GM18505 (cell line): ENCODE data around the gene ARHGAP10.

Experiments
- ATAC-seq: cut with Tn5 transposase; IDR thresholded peaks from one replicate; pipeline ENCODE4 v1.9.1; 2021; ENCODE audit not compliant: unreplicated experiment
- POLR2A ChIP-seq: IDR thresholded peaks from 4 replicates; pipeline ENCODE4 v1.6.1; 2011; ENCODE audit warnings: borderline replicate concordance; ENCODE audit not compliant: insufficient read depth, insufficient read length; ENCODE audit errors: extremely low read depth

Gene ARHGAP10

DNA sequence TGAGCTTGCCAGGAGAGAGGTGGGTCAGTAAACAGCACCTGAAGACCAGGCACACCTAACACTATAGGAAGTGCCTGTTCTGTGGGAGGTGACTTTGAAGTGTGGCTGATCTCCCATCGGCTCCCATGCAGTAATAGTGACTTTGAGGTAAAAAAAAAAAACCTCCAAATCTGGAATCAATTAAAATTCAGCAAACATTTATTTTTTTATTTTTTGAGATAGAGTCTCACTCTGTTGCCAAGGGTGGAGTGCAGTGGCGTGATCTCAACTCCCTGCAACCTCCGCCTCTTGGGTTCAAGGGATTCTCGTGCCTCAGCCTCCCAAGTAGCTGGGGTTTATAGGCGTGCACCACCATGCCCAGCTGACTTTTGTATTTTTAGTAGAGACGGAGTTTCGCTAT lies 32.4 kb downstream of the ARHGAP10 start:
- ATAC-seq: no peak
- no peak for TF ChIP-seq POLR2A

DNA sequence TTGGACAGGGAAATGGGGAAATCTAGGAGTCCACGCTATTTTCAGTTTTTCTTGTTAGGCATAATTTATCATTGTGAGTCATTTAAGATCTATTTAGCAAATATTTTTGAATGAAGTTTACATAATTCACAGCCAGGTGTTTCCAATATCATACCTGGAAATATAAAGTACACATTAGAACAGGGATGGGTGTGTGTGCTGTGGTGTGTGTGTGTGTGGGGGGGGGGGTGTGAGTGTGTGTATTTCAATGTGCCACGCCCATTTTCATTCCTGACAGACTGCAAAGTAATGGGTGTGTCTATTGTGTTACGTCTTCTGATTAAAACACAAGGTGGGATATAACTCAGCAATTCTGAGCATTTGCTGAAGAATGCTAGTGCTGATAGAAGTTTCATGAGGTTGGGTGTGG lies 33.2 kb downstream of the ARHGAP10 start:
- TF ChIP-seq POLR2A: no peak
- ATAC-seq: no peak

GRCh38 chr4:147768113-147768512 lies 36.2 kb downstream of the ARHGAP10 start:
- no peak for ATAC-seq
- TF ChIP-seq POLR2A: no peak

GRCh38 chr4:147769386-147769785 lies 37.5 kb downstream of the ARHGAP10 start:
- no peak for ATAC-seq
- no peak for TF ChIP-seq POLR2A

DNA sequence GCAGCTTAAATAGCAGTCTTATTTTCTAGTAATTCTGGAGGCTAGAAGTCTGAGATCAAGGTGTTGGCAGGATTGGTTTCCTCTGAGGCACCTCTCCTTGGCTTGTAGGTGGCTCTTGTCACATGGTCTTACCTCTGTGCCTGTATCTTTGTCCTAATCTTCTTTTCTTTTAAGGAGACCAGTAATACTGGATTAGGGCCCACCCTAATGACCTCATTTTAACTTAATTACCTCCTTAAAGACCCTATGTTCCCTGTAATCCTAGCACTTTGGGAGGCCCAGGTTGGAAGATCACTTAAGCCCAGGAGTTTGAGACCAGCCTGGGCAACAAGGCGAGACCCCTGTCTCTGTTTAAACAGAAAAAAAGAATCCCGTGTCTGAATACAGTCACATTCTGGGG lies 38.9 kb downstream of the ARHGAP10 start:
- TF ChIP-seq POLR2A: no peak
- no peak for ATAC-seq

DNA sequence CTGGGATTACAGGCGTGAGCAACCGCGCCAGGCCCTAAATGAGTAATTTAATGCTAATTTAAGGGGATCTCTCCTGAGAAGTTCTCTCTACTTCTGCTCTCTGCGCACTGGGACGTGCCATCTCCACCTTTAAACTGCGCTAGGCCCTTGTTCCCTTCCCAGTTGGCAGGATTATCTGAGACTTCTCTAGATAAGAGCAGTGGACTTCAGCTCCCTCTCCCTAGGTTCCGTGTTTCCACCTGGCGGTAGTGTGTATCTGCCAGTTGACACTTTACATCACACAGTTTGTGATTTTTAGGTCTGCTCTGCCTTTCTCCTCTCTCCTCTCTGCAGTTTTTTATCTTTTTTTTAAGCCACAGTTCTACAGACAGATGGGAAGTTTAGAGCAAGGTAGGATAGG lies 40.2 kb downstream of the ARHGAP10 start:
- ATAC-seq: no peak
- TF ChIP-seq POLR2A: no peak

- no peak for TF ChIP-seq POLR2A
- no peak for ATAC-seq
Observed at GRCh38 chr4:147772459-147772969, 40.6 kb downstream of the ARHGAP10 start.

DNA sequence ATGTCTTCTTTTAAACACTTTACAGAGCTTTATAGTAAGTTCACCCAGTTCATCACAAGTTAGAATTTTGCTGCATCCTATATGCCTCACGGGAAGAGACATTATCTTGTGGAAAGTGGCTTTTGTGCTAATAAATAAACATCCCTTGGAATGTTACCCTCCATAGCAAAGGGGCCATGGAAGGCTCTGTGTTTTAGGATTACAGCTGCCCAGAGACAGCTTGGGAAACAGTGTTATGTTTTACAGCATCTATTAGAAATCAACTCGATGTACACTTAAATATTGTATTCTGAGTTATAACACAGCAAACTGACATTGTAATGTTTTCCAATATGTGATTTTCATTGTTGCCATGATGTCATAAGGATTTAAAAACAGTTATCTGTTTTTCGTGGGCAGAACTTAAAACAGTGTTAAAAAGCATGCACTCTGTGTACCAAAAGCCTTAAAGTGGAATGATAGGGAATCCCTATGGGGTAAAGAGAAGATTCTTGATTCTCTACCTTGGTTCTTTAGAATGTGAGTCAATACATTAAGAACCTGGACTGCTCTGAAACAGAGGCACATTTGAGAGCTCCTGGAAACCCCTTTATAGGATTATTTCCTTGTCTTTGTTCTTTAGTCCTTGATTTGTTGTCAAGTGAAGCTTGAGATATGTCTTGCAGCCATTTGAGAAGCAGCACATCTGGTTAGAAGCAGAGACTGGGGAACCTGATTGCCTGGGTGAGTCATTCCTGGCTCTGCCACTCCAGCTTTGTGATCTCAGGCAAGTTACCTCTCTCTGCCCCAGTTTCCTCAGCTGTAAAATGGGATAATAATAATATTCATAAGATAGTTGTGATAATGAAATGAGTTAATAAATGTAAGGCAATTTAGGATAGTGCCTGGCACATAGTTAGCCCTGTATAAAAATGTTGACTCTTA lies 41.6 kb downstream of the ARHGAP10 start:
- ATAC-seq: peak; percentile 58
- no peak for TF ChIP-seq POLR2A

DNA sequence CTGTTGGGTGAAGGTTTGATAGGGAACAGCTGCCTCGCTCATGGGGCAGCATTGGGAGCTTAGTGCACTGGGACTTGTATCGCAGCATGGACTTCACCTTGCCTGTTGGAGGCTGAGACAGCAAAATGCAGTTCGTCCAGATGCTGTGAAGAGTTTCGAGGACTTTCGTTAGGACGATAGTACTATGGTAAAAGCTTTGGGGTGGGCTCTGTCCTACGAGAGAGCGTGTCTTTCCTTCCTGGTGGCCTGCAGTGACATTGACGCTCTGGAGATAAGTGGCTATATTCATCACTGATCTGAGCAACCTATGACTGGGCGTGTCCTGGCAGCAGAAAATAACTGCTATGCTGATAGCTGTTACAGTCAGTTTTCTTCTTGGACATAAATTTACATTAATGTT lies 44.8 kb downstream of the ARHGAP10 start:
- TF ChIP-seq POLR2A: no peak
- ATAC-seq: no peak

- ATAC-seq: no peak
- no peak for TF ChIP-seq POLR2A
Observed at GRCh38 chr4:147777456-147778091, 45.7 kb downstream of the ARHGAP10 start.

DNA sequence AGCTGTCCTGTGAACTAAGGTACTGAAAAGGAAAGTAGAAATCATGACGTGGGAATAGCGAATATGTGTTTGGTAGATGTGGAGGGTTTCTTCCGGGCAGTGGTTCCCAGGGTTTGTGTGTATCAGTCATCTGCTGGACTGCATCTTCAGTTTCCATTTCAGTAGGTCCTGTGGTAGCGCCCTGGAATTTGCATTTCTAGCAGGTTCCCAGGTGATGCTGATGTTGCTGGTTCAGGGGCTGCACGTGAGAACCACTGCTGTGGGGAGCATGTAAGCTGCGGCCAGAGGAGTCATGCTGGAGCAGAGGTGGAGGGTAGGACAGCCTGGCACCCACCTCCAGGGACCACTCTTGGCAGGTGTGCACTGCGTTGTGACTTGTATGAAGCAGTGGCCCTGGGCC lies 47.1 kb downstream of the ARHGAP10 start:
- TF ChIP-seq POLR2A: no peak
- peak; percentile 29 for ATAC-seq

DNA sequence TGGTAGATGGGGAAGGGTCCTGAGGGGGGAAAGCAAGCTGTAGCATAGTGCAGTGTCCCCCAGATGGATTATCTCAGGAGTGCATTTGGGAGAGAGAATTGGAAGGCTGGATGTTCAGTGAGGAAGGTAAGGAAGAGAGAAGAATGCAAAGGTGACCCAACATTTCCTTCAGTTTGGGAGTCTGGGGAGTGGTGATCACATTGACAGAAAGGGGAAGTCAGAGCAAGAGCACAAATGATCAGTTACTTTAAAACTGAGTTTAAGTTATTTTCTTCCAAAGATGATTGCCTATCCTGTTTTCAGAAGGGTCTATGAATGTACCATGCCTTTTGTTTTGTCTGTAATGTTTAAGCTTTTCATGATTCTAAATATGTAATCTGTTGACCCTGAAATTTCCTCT lies 47.6 kb downstream of the ARHGAP10 start:
- no peak for ATAC-seq
- TF ChIP-seq POLR2A: no peak

GRCh38 chr4:147780137-147780777 lies 48.4 kb downstream of the ARHGAP10 start:
- peak; percentile 74 for ATAC-seq
- no peak for TF ChIP-seq POLR2A
